Omental fat pad (tissue), 4 donors: Measurements from ENCODE around the gene PRUNE1. TPM values are rescaled to one million over a fixed set of nuclear protein-coding genes. Genes with fewer than 3 reads are reported as not detected.

Source experiments
- ATAC-seq: fragments of 150-250 bp; one replicate; pipeline ENCODE4 v1.9.1; 2016; ENCODE audit warnings: mild to moderate bottlenecking, moderate library complexity; ENCODE audit not compliant: low FRiP score
- DNase-seq: peaks from one replicate; pipeline ENCODE4 v3.0.0-alpha.2; 2019; ENCODE audit warnings: low spot score
- total RNA-seq, 4 donors: library from RNA; depleted of rRNA; stranded (reverse); fragments of >200 nt; gene quantifications; one replicate each; pipeline ENCODE4 v1.1.0, GENCODE V29; 2016
- TF ChIP-seq, protein P1 (sequence below), 3 donors: fragments of 450-650 bp; IDR thresholded peaks; one replicate each; pipeline ENCODE4 v1.5.1; 2016 to 2017; ENCODE audit warnings: antibody characterized with exemption in 3 of 3, mild to moderate bottlenecking in 3 of 3, moderate library complexity in 2 of 3

PRUNE1 gene
- total RNA-seq, 4 donors from 2014 or later: 6.2 to 20.6 (median 16.2) TPM

DNA sequence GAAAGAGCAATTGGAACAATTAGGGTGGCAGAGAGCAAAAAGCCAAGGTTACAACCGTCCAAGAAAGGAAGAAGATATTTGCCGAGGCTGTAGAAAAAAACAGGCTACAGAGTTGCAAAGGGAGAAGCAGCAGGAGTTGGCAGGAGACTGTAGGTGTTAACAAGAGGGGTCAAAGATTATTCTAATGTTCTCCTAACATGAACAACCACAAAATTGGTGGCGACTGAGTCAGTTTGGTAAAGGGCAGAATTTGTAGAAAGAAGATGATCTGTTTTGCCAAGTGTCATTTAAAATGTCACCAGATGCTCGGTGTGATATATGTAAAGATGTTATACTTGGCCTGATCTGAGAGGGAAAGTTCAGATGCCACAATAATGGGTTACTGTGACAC lies 401 bp upstream of the PRUNE1 start:
- TF ChIP-seq, protein P1, sequence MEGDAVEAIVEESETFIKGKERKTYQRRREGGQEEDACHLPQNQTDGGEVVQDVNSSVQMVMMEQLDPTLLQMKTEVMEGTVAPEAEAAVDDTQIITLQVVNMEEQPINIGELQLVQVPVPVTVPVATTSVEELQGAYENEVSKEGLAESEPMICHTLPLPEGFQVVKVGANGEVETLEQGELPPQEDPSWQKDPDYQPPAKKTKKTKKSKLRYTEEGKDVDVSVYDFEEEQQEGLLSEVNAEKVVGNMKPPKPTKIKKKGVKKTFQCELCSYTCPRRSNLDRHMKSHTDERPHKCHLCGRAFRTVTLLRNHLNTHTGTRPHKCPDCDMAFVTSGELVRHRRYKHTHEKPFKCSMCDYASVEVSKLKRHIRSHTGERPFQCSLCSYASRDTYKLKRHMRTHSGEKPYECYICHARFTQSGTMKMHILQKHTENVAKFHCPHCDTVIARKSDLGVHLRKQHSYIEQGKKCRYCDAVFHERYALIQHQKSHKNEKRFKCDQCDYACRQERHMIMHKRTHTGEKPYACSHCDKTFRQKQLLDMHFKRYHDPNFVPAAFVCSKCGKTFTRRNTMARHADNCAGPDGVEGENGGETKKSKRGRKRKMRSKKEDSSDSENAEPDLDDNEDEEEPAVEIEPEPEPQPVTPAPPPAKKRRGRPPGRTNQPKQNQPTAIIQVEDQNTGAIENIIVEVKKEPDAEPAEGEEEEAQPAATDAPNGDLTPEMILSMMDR (IDR thresholded peaks at IDR 0.05): no peak
- DNase-seq: no peak
- no peak for ATAC-seq

DNA sequence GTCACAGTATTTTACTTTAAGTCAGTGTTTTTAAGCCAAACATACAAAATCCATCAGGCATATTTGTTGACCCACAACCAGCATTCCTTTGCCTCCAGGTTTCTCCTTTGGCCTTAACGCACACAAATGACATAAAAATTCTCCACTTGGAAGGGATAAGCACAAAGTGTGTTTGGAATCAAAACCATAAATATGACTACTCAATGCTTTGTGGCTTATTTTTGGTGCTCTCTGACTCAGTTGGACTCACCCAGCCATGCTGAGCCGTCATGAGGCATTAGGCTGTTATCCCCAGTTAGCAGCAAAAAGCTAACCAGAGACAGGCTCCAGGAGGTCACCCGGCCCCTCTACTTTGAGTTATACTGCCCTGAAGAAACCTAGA lies 948 bp downstream of the PRUNE1 start:
- no peak for DNase-seq
- TF ChIP-seq, protein P1 (IDR thresholded peaks at IDR 0.05): no peak

DNA sequence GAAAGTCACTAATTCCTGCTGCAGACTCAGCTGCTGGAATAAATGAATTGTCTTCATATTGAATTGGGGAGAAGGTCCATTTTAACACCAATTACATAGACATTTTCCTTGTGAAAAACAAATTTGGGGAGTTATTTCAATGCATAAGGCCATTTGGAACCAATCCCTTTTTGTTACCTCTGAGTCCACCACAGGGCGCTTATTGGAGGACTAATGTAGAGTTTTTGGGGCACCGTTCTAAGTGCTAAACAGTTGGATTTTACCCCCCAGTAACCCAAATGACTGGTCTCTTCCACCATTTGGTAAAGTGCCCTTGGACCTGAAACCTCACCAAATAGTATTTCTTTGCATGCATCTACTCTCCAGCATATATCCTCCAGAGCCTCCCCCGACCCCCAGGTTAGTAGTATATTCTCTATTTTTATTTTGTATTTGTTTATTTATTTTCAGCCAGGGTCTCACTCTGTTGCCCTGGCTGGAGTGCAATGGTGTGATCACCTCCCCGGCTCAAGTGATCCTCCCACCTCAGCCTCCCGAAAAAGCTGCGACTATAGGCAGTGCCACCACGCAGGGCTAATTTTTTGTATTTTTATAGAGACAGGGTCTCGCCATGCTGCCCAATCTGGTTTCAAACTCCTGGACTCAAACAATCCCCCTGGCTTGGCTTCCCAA lies 1.6 kb downstream of the PRUNE1 start:
- ATAC-seq (no peak), DNase-seq (no peak)
- TF ChIP-seq, protein P1 (IDR thresholded peaks at IDR 0.05): no peak

More for the DNA sequence above, 948 bp downstream of the PRUNE1 start:
- ATAC-seq: no peak

GRCh38 chr1:151010346-151010726 lies 2.1 kb downstream of the PRUNE1 start:
- no peak for ATAC-seq
- TF ChIP-seq, protein P1 (IDR thresholded peaks at IDR 0.05): no peak
- no peak for DNase-seq

DNA sequence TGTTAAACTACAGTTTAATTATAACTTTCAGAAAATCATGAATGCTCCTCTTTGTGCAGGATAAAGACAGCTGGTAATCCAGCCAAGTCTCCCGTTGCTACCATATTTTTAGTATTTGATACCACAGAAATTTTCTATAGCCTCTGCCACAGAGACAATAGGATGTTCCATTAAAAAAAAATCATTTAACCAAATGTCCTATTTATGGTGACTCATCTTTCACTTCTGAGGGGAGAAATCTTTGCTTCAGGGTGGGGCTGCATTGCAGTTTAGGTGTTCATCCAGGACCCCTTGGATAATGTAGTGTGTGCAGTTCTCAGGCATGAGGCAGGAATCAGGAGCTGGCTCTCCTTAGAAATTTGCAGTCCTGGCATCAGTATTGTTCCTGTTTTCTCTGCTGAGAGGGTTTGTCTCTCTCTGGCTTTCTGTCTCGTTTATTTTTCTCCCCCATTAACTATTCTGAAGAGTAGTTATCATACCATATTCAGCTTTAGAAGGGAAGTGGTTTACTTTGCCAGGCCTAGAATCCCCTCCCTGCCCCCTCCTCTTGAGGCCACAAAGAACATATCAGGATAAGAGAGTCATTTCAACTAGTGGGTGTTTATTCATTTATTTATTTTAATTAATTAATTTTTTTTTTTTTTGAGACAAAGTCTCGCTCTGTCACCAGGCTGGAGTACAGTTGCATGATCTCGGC lies 3.1 kb downstream of the PRUNE1 start:
- TF ChIP-seq, protein P1 (IDR thresholded peaks at IDR 0.05): no peak
- no peak for ATAC-seq
- DNase-seq: no peak

DNA sequence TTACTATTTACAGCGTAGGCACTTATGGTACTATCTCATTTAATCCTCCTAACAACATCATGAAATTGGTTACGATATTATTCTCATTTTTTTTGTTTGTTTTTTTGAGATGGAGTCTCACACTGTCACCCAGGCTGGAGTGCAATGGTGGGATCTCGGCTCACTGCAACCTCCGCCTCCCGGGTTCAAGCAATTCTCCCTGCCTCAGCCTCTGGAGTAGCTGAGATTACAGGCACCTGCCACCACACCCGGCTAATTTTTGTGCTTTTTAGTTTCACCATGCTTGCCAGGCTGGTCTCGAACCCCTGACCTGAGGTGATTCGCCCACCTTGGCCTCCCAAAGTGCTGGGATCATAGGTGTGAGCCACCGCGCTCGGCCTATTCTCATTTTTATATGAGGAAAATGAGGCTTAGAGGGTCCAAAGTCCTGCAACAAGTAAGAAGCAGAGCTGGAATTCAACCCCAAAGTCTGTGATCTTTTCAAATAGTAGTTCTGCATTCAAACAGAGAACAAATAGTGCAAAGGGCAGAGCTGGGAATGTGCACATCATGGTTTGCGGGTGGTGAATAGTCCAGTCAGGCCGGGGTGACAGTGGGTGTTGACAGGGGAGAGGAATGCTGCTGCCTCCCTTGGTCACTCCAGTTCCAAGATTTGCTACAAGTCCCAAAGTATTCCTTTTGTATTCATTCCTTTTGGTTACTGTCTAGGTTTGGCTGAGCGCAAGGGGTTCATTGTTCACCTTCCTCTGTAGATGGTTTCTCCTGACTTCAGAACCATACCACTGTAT lies 4.6 kb downstream of the PRUNE1 start:
- DNase-seq (no peak), ATAC-seq (no peak)
- TF ChIP-seq, protein P1 (IDR thresholded peaks at IDR 0.05): no peak
